NT2/D1 (cell line): ENCODE measurements around the gene WDR27.

Experiments
- SUZ12 ChIP-seq: IDR thresholded peaks from 2 replicates; pipeline ENCODE4 v1.6.1; 2011; ENCODE audit not compliant: insufficient read length, insufficient read depth; ENCODE audit errors: extremely low read depth
- YY1 ChIP-seq: IDR thresholded peaks from 2 replicates; pipeline ENCODE4 v1.6.1; 2011; ENCODE audit not compliant: insufficient read length, insufficient read depth
- ZNF274 ChIP-seq: IDR thresholded peaks from 2 replicates; pipeline ENCODE4 v1.6.1; 2011; ENCODE audit warnings: mild to moderate bottlenecking, low read depth, low read length

GRCh38 chr6:169425628-169426370 lies 276.0 kb downstream of the WDR27 start:
- TF ChIP-seq ZNF274 (no peak), YY1 (no peak), SUZ12 (no peak)
